Subcutaneous adipose tissue (tissue), 4 donors: Measurements from ENCODE around the gene FBXL20. TPM values are rescaled to one million over a fixed set of nuclear protein-coding genes. Genes with fewer than 3 reads are reported as not detected.

Source experiments
- total RNA-seq, 4 donors: library from RNA; depleted of rRNA; stranded (reverse); fragments of >200 nt; gene quantifications; one replicate each; pipeline ENCODE4 v1.1.0, GENCODE V29; 2016
- TF ChIP-seq, protein P1 (sequence below): fragments of 450-650 bp; IDR thresholded peaks from one replicate; pipeline ENCODE4 v1.5.1; 2016; ENCODE audit warnings: low read depth, mild to moderate bottlenecking, control low read depth, antibody characterized with exemption, moderate library complexity

The FBXL20 gene
- total RNA-seq, 4 donors from 2014 or later = 20.2 to 29.8 (median 25.6) TPM

DNA sequence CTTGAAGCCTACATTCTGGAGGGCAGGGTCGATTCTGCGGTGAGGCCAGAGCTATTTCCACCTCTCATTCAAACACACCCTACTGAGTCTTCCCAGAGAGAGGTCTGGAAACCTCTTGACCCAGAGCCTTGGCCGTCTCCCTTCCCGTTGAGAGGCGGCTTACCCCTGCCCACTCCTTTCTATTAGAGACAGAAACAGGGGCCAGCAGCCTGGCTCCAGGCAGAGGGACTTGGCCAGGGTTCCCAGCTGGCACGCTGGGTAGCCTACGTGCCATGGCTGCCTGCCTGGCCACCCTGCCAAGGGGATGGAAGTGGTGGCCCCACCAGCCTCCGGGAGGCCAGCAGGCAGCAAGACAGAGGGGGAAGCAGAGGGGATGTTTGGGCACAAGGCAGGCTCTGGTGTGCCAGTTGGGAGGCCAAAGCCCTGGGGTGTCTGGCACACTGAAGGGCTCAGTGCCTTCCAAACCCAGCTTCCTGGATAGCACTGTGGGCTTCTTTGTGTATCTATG lies 181.7 kb downstream of the FBXL20 start:
- TF ChIP-seq, protein P1, sequence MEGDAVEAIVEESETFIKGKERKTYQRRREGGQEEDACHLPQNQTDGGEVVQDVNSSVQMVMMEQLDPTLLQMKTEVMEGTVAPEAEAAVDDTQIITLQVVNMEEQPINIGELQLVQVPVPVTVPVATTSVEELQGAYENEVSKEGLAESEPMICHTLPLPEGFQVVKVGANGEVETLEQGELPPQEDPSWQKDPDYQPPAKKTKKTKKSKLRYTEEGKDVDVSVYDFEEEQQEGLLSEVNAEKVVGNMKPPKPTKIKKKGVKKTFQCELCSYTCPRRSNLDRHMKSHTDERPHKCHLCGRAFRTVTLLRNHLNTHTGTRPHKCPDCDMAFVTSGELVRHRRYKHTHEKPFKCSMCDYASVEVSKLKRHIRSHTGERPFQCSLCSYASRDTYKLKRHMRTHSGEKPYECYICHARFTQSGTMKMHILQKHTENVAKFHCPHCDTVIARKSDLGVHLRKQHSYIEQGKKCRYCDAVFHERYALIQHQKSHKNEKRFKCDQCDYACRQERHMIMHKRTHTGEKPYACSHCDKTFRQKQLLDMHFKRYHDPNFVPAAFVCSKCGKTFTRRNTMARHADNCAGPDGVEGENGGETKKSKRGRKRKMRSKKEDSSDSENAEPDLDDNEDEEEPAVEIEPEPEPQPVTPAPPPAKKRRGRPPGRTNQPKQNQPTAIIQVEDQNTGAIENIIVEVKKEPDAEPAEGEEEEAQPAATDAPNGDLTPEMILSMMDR = no peak

DNA sequence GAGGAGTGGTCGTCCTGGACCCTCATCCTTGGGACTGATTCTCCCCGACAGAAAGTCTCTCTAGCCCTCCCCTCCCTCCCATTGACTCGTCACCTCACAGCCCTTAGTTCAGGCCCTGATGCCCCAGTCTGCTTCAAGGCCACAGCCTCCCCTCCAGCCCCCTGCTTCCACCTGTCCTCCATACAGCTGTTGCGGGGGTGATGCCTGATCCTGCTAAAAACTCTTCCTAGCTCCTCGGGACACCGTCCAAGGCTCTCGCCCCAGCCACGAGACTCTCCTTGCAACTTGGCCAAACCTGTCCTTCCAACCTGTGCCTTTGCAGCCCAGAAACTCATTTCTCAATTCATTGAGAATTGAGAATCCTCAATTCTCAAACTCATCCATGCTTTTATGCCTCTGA lies 182.5 kb downstream of the FBXL20 start:
- TF ChIP-seq, protein P1 = no peak

DNA sequence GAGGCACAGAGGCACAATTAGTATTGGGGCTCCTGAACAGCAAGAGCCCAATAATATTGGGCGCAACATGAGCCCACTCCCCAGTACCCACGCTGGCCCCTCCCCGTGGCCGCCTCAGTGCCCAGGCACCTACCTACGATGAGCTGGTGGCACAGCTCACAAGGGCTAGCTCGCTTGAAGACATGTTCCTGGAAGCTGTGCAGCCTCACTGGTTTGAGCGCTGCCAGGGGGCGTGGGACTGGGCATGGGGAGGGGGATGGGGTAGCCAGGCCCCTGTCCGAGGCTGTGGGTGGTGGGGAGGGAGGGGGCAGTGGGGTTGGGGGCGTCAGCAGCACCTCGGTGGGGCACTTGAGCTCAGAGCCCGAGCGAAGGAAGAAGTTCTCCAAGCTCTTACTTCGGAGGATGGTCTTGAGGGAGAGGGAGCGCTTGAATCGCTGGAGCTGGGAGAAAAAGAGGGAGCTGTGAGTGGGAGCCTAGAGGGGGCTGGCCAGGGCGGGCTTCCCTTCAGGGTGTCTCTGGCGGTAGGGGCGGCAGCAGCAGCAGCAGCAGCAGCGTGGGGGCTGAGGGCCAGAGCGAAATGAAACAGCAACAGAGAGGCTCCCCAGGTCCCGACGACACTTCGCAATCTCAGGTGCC lies 183.6 kb downstream of the FBXL20 start:
- TF ChIP-seq, protein P1 = no peak

DNA sequence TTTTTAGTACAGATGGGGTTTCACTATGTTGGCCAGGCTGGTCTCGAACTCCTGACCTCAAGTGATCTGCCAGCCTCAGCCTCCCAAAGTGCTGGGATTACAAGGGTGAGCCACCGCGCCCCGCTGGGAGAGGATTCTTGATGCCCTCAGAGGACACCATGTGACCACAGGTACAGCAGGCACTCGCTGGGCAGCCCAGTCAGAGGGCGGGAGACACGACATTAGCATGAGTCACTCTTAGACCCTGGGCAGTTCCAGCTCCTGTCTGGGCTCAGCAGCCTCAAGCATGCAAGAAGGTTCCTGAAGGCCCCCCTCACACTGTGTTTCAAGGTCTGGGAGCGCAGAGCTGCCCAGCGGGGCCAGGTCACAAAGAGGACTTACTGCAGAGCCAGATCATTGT lies 187.6 kb downstream of the FBXL20 start:
- TF ChIP-seq, protein P1 = no peak

DNA sequence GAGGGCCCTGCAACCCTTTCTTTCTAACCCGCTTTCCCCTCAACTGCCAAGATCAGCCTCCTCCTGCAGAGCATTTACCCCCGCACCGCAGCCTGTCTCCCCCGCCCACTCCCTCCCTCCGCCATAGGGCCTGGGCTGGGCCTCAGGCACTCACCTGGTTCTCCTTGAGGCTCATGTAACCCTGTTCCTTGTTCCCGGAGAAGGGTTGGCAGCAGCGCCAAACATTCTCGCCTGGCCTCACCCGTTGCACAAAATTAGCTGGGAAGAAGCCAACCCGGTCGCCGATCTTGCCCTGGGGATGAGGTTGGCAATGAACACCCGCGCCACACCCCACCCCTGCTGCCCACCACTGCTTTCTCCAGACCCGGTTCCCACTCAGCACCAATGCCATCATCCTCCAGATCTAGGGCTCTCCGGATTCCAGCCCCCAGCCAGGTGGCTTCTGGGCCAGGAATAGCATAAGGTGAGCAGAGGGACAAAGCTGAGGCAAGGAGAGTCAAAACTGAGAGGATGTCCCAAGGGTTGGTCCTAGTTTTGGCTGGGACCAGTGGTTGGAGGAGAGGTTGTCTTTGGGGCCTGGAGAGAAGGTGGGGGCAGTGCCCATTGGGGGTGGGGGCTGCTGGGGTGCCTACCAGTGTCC lies 188.5 kb downstream of the FBXL20 start:
- TF ChIP-seq, protein P1 = no peak

DNA sequence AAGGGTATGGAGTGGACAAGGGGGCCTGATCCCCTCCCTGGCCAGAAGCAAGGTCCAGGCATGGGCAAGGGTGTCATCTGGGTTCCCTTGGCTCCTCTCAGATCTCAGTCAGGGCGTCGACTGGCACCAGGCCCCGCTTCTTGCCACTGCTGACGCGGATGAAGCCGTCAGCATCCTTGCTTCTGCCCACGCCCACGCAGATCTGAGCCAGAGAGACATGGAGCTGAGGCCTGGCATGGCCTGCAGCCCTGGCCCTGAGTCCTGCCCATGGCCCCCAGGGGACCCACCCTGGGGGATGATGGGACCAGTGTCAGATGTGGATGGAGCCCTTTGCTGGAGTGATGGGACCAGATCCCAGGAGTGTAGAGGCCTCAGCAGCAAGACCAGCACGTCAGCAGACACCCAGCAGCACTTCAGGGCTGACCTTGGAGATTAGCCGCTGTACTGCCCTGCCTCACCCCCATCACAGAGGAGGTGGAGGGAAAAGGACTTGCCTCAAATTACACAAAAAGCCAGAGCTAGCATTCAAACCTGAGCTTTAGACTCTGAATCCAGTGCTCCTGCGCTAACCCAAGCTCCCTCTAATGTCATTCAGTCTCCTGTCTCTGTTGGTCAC lies 189.1 kb downstream of the FBXL20 start:
- TF ChIP-seq, protein P1 = no peak

DNA sequence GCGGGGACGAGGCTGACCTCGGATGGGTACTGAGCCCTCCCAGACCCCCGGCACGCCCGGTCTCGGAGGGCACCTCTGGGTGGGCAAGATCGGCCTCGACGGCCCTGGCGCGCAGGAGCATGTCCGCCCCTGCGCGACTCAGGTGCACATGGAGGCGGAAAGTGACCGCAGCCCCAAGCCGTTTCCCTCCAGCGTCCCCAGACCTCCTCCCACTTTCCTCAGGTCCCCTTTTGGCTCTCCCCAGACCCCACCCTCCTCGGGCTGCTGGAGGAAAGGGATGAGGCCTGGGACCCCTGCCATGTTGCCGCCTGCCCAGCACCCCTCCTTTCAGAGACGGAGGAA lies 191.4 kb downstream of the FBXL20 start:
- TF ChIP-seq, protein P1 = no peak
